H1 (cell line): Measurements from ENCODE around the gene PPP2R2C. TPM values are rescaled to one million over a fixed set of nuclear protein-coding genes. Genes with fewer than 3 reads are reported as not detected.

ENCODE experiments used
- CTCF ChIA-PET: fragments of 300-600 bp; sonication (Branson Sonifier 250); formaldehyde crosslinking; loops from one replicate; lab custom pipeline; 2021; ENCODE audit not compliant: partially characterized antibody; lab: Charles Lee
- POLR2A ChIA-PET: fragments of 300-600 bp; sonication (Branson Sonifier 250); formaldehyde crosslinking; loops from one replicate; lab custom pipeline; 2021; ENCODE audit warnings: inconsistent platforms; ENCODE audit not compliant: partially characterized antibody; lab: Charles Lee
- DNase-seq, 2 experiments: peaks; one replicate each; pipeline versions ENCODE4 v3.0.0 to v3.0.0-alpha.2; 2010 to 2022; ENCODE audit warnings: low spot score in 2 of 2, low read depth in 1 of 2, mixed read lengths in 1 of 2
- FAIRE-seq: peaks from 2 replicates; lab custom pipeline; 2011; peaks lifted over from hg19 to GRCh38; lab: Jason Lieb, UNC
- H2AFZ ChIP-seq: 2 replicates; pipeline ENCODE4 v1.8.1; 2012; ENCODE audit warnings: low read length, inconsistent platforms
- H2AK5ac ChIP-seq: 2 replicates; pipeline ENCODE4 v1.6.1; 2013; ENCODE audit warnings: low read depth, low read length
- H2BK120ac ChIP-seq: replicated peaks from 2 replicates; pipeline ENCODE3; 2013; ENCODE audit warnings: low read depth, low read length, inconsistent platforms
- H2BK12ac ChIP-seq: 2 replicates; pipeline ENCODE4 v1.6.1; 2013; ENCODE audit warnings: low read depth, low read length
- H2BK15ac ChIP-seq: 2 replicates; pipeline ENCODE4 v1.6.1; 2013; ENCODE audit warnings: low read length
- H2BK20ac ChIP-seq: 2 replicates; pipeline ENCODE4 v1.6.1; 2013; ENCODE audit warnings: low read length
- H2BK5ac ChIP-seq: 2 replicates; pipeline ENCODE4 v1.6.1; 2013; ENCODE audit warnings: low read depth, low read length
- H3K14ac ChIP-seq: 2 replicates; pipeline ENCODE4 v1.6.1; 2013; ENCODE audit warnings: inconsistent platforms; ENCODE audit not compliant: insufficient read length
- H3K18ac ChIP-seq: 2 replicates; pipeline ENCODE4 v1.6.1; 2013; ENCODE audit warnings: low read length; ENCODE audit errors: extremely low read depth
- H3K23ac ChIP-seq: 2 replicates; pipeline ENCODE4 v1.6.1; 2013; ENCODE audit warnings: inconsistent platforms; ENCODE audit not compliant: insufficient read length
- H3K23me2 ChIP-seq: 2 replicates; pipeline ENCODE4 v1.6.1; 2013; ENCODE audit warnings: low read depth, low read length
- H3K27ac ChIP-seq: 2 replicates; pipeline ENCODE4 v1.6.1; 2011; ENCODE audit warnings: low read depth, low read length, inconsistent platforms
- H3K27me3 ChIP-seq, 4 experiments: replicated peaks in 1 of 4; 1 replicate in 1 of 4; 2 replicates in 3 of 4; pipeline versions ENCODE4 v1.6.1 to v1.8.1; 2011 to 2013; ENCODE audit warnings: low read length in 3 of 4, mild to moderate bottlenecking in 3 of 4, inconsistent platforms in 2 of 4, mixed read lengths in 2 of 4, moderate library complexity in 1 of 4; ENCODE audit not compliant: control insufficient read depth in 3 of 4, insufficient read depth in 3 of 4; ENCODE audit errors: extremely low read depth in 1 of 4
- H3K36me3 ChIP-seq, 4 experiments: 2 replicates each; pipeline versions ENCODE4 v1.6.1 to v1.8.1; 2011 to 2013; ENCODE audit warnings: mild to moderate bottlenecking in 4 of 4, low read length in 3 of 4, moderate library complexity in 2 of 4, control low read depth in 1 of 4, inconsistent platforms in 1 of 4; ENCODE audit not compliant: insufficient read depth in 4 of 4, control insufficient read depth in 2 of 4
- H3K4ac ChIP-seq: replicated peaks from 2 replicates; pipeline ENCODE3; 2013; ENCODE audit warnings: low read length, low read depth, mixed read lengths, inconsistent platforms; ENCODE audit not compliant: insufficient read length
- H3K4me1 ChIP-seq, 4 experiments: replicated peaks in 1 of 4; 1 replicate in 1 of 4; 2 replicates in 3 of 4; pipeline versions ENCODE4 v1.6.1 to v1.8.1; 2011 to 2013; ENCODE audit warnings: low read length in 3 of 4, inconsistent platforms in 2 of 4, mixed read lengths in 1 of 4; ENCODE audit not compliant: insufficient read depth in 4 of 4, control insufficient read depth in 3 of 4
- H3K4me2 ChIP-seq, 2 experiments: 2 replicates each; pipeline versions ENCODE4 v1.6.1 to v1.8.1; 2011 to 2013; ENCODE audit warnings: low read depth in 2 of 2, low read length in 2 of 2, control low read depth in 1 of 2, inconsistent platforms in 1 of 2, mild to moderate bottlenecking in 1 of 2; ENCODE audit not compliant: insufficient read depth in 1 of 2
- H3K4me3 ChIP-seq, 4 experiments: fragments of 200-600, 300-600 bp in 1 of 4; sonication (generic), shearing (Covaris generic), sonication (Bioruptor Twin) in 1 of 4; 2 replicates each; pipeline versions ENCODE4 v1.5.1 to v1.8.1; 2011 to 2016; ENCODE audit warnings: low read length in 4 of 4, low read depth in 3 of 4, control low read depth in 2 of 4, inconsistent platforms in 2 of 4, mild to moderate bottlenecking in 2 of 4, mixed read lengths in 1 of 4, moderate library complexity in 1 of 4; ENCODE audit not compliant: insufficient read depth in 2 of 4; ENCODE audit errors: extremely low read depth in 1 of 4
- H3K56ac ChIP-seq: replicated peaks from 2 replicates; pipeline ENCODE3; 2013; ENCODE audit warnings: low read depth, mild to moderate bottlenecking, mixed read lengths, low read length, inconsistent platforms; ENCODE audit not compliant: insufficient read length
- H3K79me1 ChIP-seq: 2 replicates; pipeline ENCODE4 v1.6.1; 2013; ENCODE audit warnings: low read depth, low read length, control low read depth
- H3K79me2 ChIP-seq, 2 experiments: 2 replicates each; pipeline versions ENCODE4 v1.6.1 to v1.8.1; 2012 to 2013; ENCODE audit warnings: low read length in 2 of 2, mild to moderate bottlenecking in 2 of 2, inconsistent platforms in 1 of 2; ENCODE audit not compliant: insufficient read depth in 2 of 2, control insufficient read depth in 1 of 2
- H3K9ac ChIP-seq, 4 experiments: replicated peaks in 1 of 4; 1 replicate in 1 of 4; 2 replicates in 3 of 4; pipeline versions ENCODE4 v1.6.1 to v1.8.1; 2011 to 2013; ENCODE audit warnings: low read depth in 3 of 4, low read length in 3 of 4, control low read depth in 2 of 4, mild to moderate bottlenecking in 2 of 4, moderate library complexity in 2 of 4, inconsistent platforms in 1 of 4; ENCODE audit errors: extremely low read depth in 1 of 4
- H3K9me3 ChIP-seq, 2 experiments: 2 replicates each; pipeline versions ENCODE4 v1.6.1 to v1.8.1; 2012 to 2013; ENCODE audit warnings: mild to moderate bottlenecking in 2 of 2, moderate library complexity in 2 of 2, control low read depth in 1 of 2, inconsistent platforms in 1 of 2, low read depth in 1 of 2, low read length in 1 of 2, mixed read lengths in 1 of 2; ENCODE audit not compliant: insufficient read depth in 2 of 2
- H4K20me1 ChIP-seq, 2 experiments: replicated peaks in 1 of 2; 2 replicates each; pipeline versions ENCODE3 to v1.8.1; 2011 to 2013; ENCODE audit warnings: inconsistent platforms in 2 of 2, low read length in 2 of 2, mild to moderate bottlenecking in 1 of 2; ENCODE audit not compliant: insufficient read depth in 2 of 2, control insufficient read depth in 1 of 2
- H4K5ac ChIP-seq: 2 replicates; pipeline ENCODE4 v1.6.1; 2013; ENCODE audit warnings: low read length, low read depth, mixed read lengths, inconsistent platforms; ENCODE audit not compliant: insufficient read length
- H4K8ac ChIP-seq: 2 replicates; pipeline ENCODE4 v1.8.0; 2013; ENCODE audit warnings: mild to moderate bottlenecking, moderate library complexity, low read length, inconsistent platforms; ENCODE audit not compliant: insufficient read depth; ENCODE audit errors: extremely low read depth
- H4K91ac ChIP-seq: replicated peaks from 2 replicates; pipeline ENCODE3; 2013; ENCODE audit warnings: low read length, mixed read lengths, inconsistent platforms; ENCODE audit not compliant: insufficient read length
- E2F6 ChIP-seq: IDR thresholded peaks from 2 replicates; pipeline ENCODE4 v1.6.1; 2012; ENCODE audit warnings: inconsistent platforms
- FOSL1 ChIP-seq: IDR thresholded peaks from 2 replicates; pipeline ENCODE4 v1.6.1; 2011; ENCODE audit warnings: mild to moderate bottlenecking, low read depth, low read length, moderate library complexity; ENCODE audit not compliant: insufficient read depth
- MAFK ChIP-seq: IDR thresholded peaks from 2 replicates; pipeline ENCODE4 v1.6.1; 2012; ENCODE audit warnings: low read depth, mild to moderate bottlenecking, improper control_type of control experiment, low read length
- ZNF274 ChIP-seq: IDR thresholded peaks from 2 replicates; pipeline ENCODE4 v1.7.0; 2012; ENCODE audit warnings: low read length, borderline replicate concordance; ENCODE audit errors: extremely low read depth
- WGBS, 2 experiments: shearing (Covaris generic) in 1 of 2; methylation state at CpG; one replicate each; pipeline versions ENCODE4 v1.1.6 to v1.1.7; 2013 to 2015; ENCODE audit warnings: low lambda C conversion rate in 2 of 2, mixed read lengths in 2 of 2, inconsistent platforms in 1 of 2, low coverage in 1 of 2, missing lambda C conversion rate in 1 of 2; ENCODE audit not compliant: insufficient replicate concordance in 2 of 2, insufficient coverage in 1 of 2, insufficient read length in 1 of 2; ENCODE audit errors: extremely low coverage in 1 of 2, missing lambda C conversion rate in 1 of 2; 5-methylcytosine and 5-hydroxymethylcytosine counted together
- polyA plus RNA-seq, 7 experiments: library from polyadenylated mRNA; depleted of rRNA in 3 of 7; stranded (reverse) in 5 of 7; unstranded in 2 of 7; fragments of >200 nt in 5 of 7; fragments of 200-250 nt in 2 of 7; gene quantifications; 1 replicate in 5 of 7; 2 replicates in 1 of 7; 4 replicates in 1 of 7; pipeline versions ENCODE4 v1.2.1 to v1.2.3, GENCODE V29; 2011 to 2013; ENCODE audit warnings: missing spikeins in 2 of 7, mixed read lengths in 2 of 7
- total RNA-seq: library from RNA; stranded (reverse); fragmentation: NEBNext Ultra II Directional; extraction: Animal tissue kit (Norgen Biotek cat#: 25700); gene quantifications from 2 replicates; pipeline ENCODE4 v1.2.1, GENCODE V29; 2021

The PPP2R2C gene
- total and polyA plus RNA-seq, 2 of the 8 experiments (the other 6 are each of a cell fraction or from before 2014, with no cell fraction given): 6.4 TPM

DNA sequence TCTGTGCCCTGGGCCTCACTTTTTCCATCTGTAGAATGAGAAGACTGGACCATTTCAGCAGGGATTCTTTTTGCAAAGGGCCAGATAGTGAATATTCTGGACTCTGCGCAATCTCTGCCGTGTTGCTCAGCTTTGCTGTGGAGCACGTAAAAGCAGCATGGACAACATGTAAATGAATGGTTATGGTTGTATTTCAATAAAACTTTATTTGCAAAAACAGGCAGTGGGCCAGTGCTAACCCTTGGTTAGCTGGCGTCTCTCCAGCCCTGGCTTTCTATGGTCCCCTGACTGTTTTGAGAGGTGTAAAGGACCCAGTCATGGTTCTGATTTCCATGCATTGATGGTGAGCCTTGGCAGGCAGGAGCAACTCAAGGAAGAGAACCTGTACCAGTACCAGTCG is 184.1 kb downstream of the PPP2R2C start:
- Histone ChIP-seq H2AFZ (no peak overlapping the region), H3K79me2 (no peaks in the 10 kb centered on the region), H3K9me3 (no peaks in the 10 kb centered on the region), H3K23ac (no peak overlapping the region), H3K4me1 (no peaks in the 10 kb centered on the region), H4K5ac (no peak overlapping the region)
- POLR2A ChIA-PET: no interaction called here
- TF ChIP-seq FOSL1 (no peak), ZNF274 (no peak), E2F6 (no peak), MAFK (no peak)
- TF ChIP-seq, all 59 proteins: peak for 0
- H3K9ac ChIP-seq: no peak overlapping the region
- H2BK5ac ChIP-seq: no peak overlapping the region
- WGBS, 2 experiments: 90% methylated on average over 5 of the region's 5 CpGs; no CpG with 5 or more reads in 1 of the 2 experiments
- DNase-seq: no peak
- no peaks in the 10 kb centered on the region for H3K23me2 ChIP-seq
- peaks cover 0 to 9% of the 10 kb centered on the region in 2 experiments for H4K20me1 ChIP-seq
- no peak overlapping the region for H4K91ac ChIP-seq
- no peaks in the 10 kb centered on the region for H3K79me1 ChIP-seq
- H3K4me3 ChIP-seq: no peak overlapping the region
- no peak overlapping the region for H3K14ac ChIP-seq
- H3K27me3 ChIP-seq: no peaks in the 10 kb centered on the region
- H3K4ac ChIP-seq: no peak overlapping the region
- no peak overlapping the region for H2AK5ac ChIP-seq
- peaks cover 0 to 5% (median 4%) of the 10 kb centered on the region in 4 experiments; a peak in 2 of 8 replicates for H3K36me3 ChIP-seq
- H3K18ac ChIP-seq: no peak overlapping the region
- no peak overlapping the region for H3K56ac ChIP-seq
- H2BK20ac ChIP-seq: no peak overlapping the region
- FAIRE-seq: no peak
- no peak overlapping the region for H4K8ac ChIP-seq
- no peak overlapping the region for H3K27ac ChIP-seq
- CTCF ChIA-PET: interaction anchor here (2.5 kb wide), 1 partner anchor 39 kb away, joined by 12 read pairs; no protein-coding TSS in a partner anchor
- H2BK15ac ChIP-seq: no peak overlapping the region
- no peak overlapping the region for H3K4me2 ChIP-seq
- no peak overlapping the region for H2BK120ac ChIP-seq
- no peak overlapping the region for H2BK12ac ChIP-seq
